ENCODE measurements around the gene MED31.
A peak's percentile ranks its signal among the peaks of the same experiment; 100 is the strongest.
"Not testable (repeated sequence)": the region's sequence is repeated elsewhere in the genome, so short reads cannot be mapped to it uniquely, and the experiment has no call there.

The MED31 gene

GRCh38 chr17:6611231-6611630 is 40.2 kb downstream of the MED31 start:
- DNase-seq, result no peak

GRCh38 chr17:6610011-6610410 is 41.4 kb downstream of the MED31 start:
- DNase-seq, result no peak

- DNase-seq, result no peak
These were observed 43.1 kb downstream of the MED31 start for GRCh38 chr17:6608321-6608720.

GRCh38 chr17:6605142-6605541 is 46.3 kb downstream of the MED31 start:
- DNase-seq, result no peak

- DNase-seq, result no peak
These were observed 47.6 kb downstream of the MED31 start for GRCh38 chr17:6603744-6604325.

GRCh38 chr17:6602141-6602540 is 49.3 kb downstream of the MED31 start:
- DNase-seq, result no peak

GRCh38 chr17:6599364-6599763 is 52.0 kb downstream of the MED31 start:
- peak; percentile 5 for DNase-seq

- DNase-seq, result no peak
These were observed 53.7 kb downstream of the MED31 start for GRCh38 chr17:6597727-6598126.

- DNase-seq, result no peak
These were observed 54.5 kb downstream of the MED31 start for GRCh38 chr17:6596941-6597340.

- no peak for DNase-seq
These were observed 54.9 kb downstream of the MED31 start for GRCh38 chr17:6596511-6596910.

- no peak for DNase-seq
These were observed 55.3 kb downstream of the MED31 start for GRCh38 chr17:6596081-6596480.

GRCh38 chr17:6593371-6593770 is 58.0 kb downstream of the MED31 start:
- not testable (repeated sequence) for DNase-seq
